ENCODE data around the gene MBD3L3. TPM values are rescaled to one million over a fixed set of nuclear protein-coding genes. Genes with fewer than 3 reads are reported as not detected.

MBD3L3 gene
- polyA plus RNA-seq, 4 donors: not detected

DNA sequence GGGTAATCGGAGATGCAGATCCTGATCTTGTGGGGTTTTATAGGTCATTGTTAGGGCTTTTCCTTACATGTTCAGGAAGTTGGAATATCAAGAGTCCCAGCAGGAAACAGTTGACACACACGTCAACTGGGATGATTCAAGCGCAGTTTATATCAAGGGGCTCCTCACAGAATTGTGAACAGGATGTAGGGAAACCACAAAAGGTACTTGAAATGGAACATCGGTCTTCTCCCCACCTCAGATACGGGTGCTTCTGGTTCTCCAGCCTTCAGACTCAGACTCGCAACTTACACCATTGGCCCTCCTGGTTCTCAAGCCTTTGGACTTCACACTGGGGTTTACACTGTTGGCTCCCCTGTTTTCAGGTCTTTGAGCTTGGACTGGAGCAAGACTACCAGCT is 30.5 kb upstream of the MBD3L3 start:
- H3K36me3 ChIP-seq (ENCODE audit: control insufficient read depth in 3 of 3, insufficient read depth in 2 of 3, low read depth in 1 of 3, low read length in 3 of 3): peaks cover 3 to 11% (median 8%) of the 10 kb centered on the region in 3 donors
- FAIRE-seq (no peak), DNase-seq (no peak)
- no peaks in the 10 kb centered on the region for H3K27me3 ChIP-seq (ENCODE audit: control insufficient read depth in 3 of 3, insufficient read depth in 3 of 3, low read length in 3 of 3)
- WGBS, 3 donors: 84 to 93% (median 91%) methylated on average over 6 of the region's 6 CpGs
- no peak overlapping the region for H3K27ac ChIP-seq (ENCODE audit: low read depth in 1 of 3, low read length in 2 of 3)
- no peaks in the 10 kb centered on the region for H3K4me1 ChIP-seq (ENCODE audit: control insufficient read depth in 3 of 3, insufficient read depth in 2 of 3, low read depth in 1 of 3, low read length in 2 of 3)
- H3K9me3 ChIP-seq (ENCODE audit: control insufficient read depth in 2 of 2, insufficient read depth in 1 of 2, low read depth in 1 of 2, low read length in 1 of 2): peaks cover 0 to 84% of the 10 kb centered on the region in 2 donors
- H3K4me3 ChIP-seq (ENCODE audit: low read depth in 1 of 3, low read length in 3 of 3): no peak overlapping the region

- 98 to 99% (median 98%) methylated on average over 15 of the region's 15 CpGs for WGBS, 3 donors
- Histone ChIP-seq H3K27ac (ENCODE audit: low read depth in 1 of 3, low read length in 2 of 3) (no peak overlapping the region), H3K27me3 (ENCODE audit: control insufficient read depth in 3 of 3, insufficient read depth in 3 of 3, low read length in 3 of 3) (no peaks in the 10 kb centered on the region), H3K9me3 (ENCODE audit: control insufficient read depth in 2 of 2, insufficient read depth in 1 of 2, low read depth in 1 of 2, low read length in 1 of 2) (peaks cover 11 to 79% of the 10 kb centered on the region in 2 donors), H3K4me1 (ENCODE audit: control insufficient read depth in 3 of 3, insufficient read depth in 2 of 3, low read depth in 1 of 3, low read length in 2 of 3) (no peaks in the 10 kb centered on the region), H3K36me3 (ENCODE audit: control insufficient read depth in 3 of 3, insufficient read depth in 2 of 3, low read depth in 1 of 3, low read length in 3 of 3) (peaks cover 37 to 55% (median 41%) of the 10 kb centered on the region in 3 donors), H3K4me3 (ENCODE audit: low read depth in 1 of 3, low read length in 3 of 3) (no peak overlapping the region)
- no peak for FAIRE-seq
- DNase-seq: peak in 1 of 2 donors; percentile 37
Observed at GRCh38 chr19:7083076-7083956, 24.8 kb upstream of the MBD3L3 start.

DNA sequence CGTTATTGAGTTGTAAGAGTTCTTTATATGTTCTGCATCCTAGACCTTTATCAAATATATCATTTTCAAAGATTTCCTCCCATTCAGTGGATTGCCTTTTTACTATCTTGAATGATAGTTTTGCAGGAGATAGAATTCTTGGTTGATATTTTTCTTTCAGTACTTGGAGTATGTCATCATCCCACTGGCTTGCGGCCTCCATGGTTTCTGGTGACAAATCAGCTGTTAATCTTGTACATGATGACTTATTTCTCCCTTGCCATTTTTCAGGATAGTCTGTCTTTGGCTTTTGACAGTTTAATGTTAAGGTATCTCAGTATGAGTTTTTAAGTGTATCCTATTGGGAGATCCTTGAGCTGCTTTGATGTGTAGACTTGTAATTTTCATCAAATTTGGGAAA is 19.5 kb upstream of the MBD3L3 start:
- H3K36me3 ChIP-seq (ENCODE audit: control insufficient read depth in 3 of 3, insufficient read depth in 2 of 3, low read depth in 1 of 3, low read length in 3 of 3): peaks cover 61 to 70% (median 66%) of the 10 kb centered on the region in 3 donors
- H3K4me1 ChIP-seq (ENCODE audit: control insufficient read depth in 3 of 3, insufficient read depth in 2 of 3, low read depth in 1 of 3, low read length in 2 of 3): no peaks in the 10 kb centered on the region
- H3K9me3 ChIP-seq (ENCODE audit: control insufficient read depth in 2 of 2, insufficient read depth in 1 of 2, low read depth in 1 of 2, low read length in 1 of 2): peaks cover 15 to 67% of the 10 kb centered on the region in 2 donors
- WGBS, 3 donors: 94 to 100% (median 99%) methylated on average over 2 of the region's 2 CpGs
- H3K4me3 ChIP-seq (ENCODE audit: low read depth in 1 of 3, low read length in 3 of 3): no peak overlapping the region
- no peaks in the 10 kb centered on the region for H3K27me3 ChIP-seq (ENCODE audit: control insufficient read depth in 3 of 3, insufficient read depth in 3 of 3, low read length in 3 of 3)
- FAIRE-seq (no peak), DNase-seq (no peak)
- H3K27ac ChIP-seq (ENCODE audit: low read depth in 1 of 3, low read length in 2 of 3): no peak overlapping the region

GRCh38 chr19:7076151-7076550 is 17.7 kb upstream of the MBD3L3 start:
- no peak overlapping the region for H3K4me3 ChIP-seq (ENCODE audit: low read depth in 1 of 3, low read length in 3 of 3)
- DNase-seq (no peak), FAIRE-seq (no peak)
- 96 to 99% (median 97%) methylated on average over 6 of the region's 6 CpGs for WGBS, 3 donors
- no peaks in the 10 kb centered on the region for H3K27me3 ChIP-seq (ENCODE audit: control insufficient read depth in 3 of 3, insufficient read depth in 3 of 3, low read length in 3 of 3)
- peaks cover 11 to 52% of the 10 kb centered on the region in 2 donors for H3K9me3 ChIP-seq (ENCODE audit: control insufficient read depth in 2 of 2, insufficient read depth in 1 of 2, low read depth in 1 of 2, low read length in 1 of 2)
- peaks cover 56 to 69% (median 58%) of the 10 kb centered on the region in 3 donors for H3K36me3 ChIP-seq (ENCODE audit: control insufficient read depth in 3 of 3, insufficient read depth in 2 of 3, low read depth in 1 of 3, low read length in 3 of 3)
- no peaks in the 10 kb centered on the region for H3K4me1 ChIP-seq (ENCODE audit: control insufficient read depth in 3 of 3, insufficient read depth in 2 of 3, low read depth in 1 of 3, low read length in 2 of 3)
- no peak overlapping the region for H3K27ac ChIP-seq (ENCODE audit: low read depth in 1 of 3, low read length in 2 of 3)

DNA sequence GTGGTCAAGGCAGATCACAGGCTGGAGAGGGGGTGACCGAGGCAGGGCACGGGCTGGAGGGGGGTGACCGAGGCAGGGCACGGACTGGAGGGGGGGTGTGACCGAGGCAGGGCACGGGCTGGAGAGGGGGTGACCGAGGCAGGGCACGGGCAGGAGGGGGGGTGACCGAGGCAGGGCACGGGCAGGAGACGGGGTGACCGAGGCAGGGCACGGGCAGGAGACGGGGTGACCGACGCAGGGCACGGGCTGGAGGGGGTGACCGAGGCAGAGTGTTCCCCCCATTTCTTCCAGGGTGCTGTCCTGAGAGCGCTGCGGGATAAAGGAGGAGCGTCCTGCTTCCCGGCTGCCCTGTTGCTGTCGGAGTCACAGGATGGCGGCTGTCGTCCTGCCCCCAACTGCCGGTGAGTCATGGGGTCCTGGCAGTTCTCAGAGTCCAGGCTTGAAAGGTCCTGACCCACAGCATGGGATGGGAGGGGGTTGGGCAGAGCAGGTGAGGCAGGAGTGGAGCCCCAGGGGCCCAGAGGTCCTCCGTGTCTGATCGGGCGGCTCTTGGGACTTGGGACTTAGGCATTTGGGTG is 16.3 kb upstream of the MBD3L3 start:
- Histone ChIP-seq H3K27ac (ENCODE audit: low read depth in 1 of 3, low read length in 2 of 3) (no peak overlapping the region), H3K36me3 (ENCODE audit: control insufficient read depth in 3 of 3, insufficient read depth in 2 of 3, low read depth in 1 of 3, low read length in 3 of 3) (peaks cover 43 to 64% (median 46%) of the 10 kb centered on the region in 3 donors), H3K9me3 (ENCODE audit: control insufficient read depth in 2 of 2, insufficient read depth in 1 of 2, low read depth in 1 of 2, low read length in 1 of 2) (peaks cover 5 to 39% of the 10 kb centered on the region in 2 donors), H3K4me1 (ENCODE audit: control insufficient read depth in 3 of 3, insufficient read depth in 2 of 3, low read depth in 1 of 3, low read length in 2 of 3) (peaks cover 2 to 6% (median 4%) of the 10 kb centered on the region in 3 donors), H3K27me3 (ENCODE audit: control insufficient read depth in 3 of 3, insufficient read depth in 3 of 3, low read length in 3 of 3) (no peaks in the 10 kb centered on the region), H3K4me3 (ENCODE audit: low read depth in 1 of 3, low read length in 3 of 3) (no peak overlapping the region)
- DNase-seq (no peak), FAIRE-seq (no peak)
- WGBS, 3 donors: 98 to 99% (median 98%) methylated on average over 24 to 29 of the region's 29 CpGs

DNA sequence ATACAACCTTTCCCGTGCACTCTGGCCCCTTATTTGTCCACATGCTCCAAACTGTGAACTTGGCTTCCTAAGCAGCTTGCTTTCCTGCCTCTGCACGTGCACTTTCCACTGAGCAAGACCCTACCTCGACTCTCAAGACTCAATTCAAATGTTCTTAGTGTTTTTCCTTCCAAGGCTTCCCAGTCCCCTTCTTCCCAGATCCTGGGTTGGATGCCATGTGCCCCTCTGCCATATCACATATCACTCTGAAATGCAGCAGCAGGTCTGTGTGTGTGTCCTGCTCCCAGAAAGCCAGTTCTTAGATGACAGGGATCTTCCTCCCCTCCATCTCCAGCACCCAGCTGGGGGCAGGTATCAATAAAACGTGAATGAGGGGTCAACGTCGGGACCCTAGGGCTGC is 14.1 kb upstream of the MBD3L3 start:
- Histone ChIP-seq H3K36me3 (ENCODE audit: control insufficient read depth in 3 of 3, insufficient read depth in 2 of 3, low read depth in 1 of 3, low read length in 3 of 3) (peaks cover 31 to 58% (median 33%) of the 10 kb centered on the region in 3 donors), H3K27me3 (ENCODE audit: control insufficient read depth in 3 of 3, insufficient read depth in 3 of 3, low read length in 3 of 3) (no peaks in the 10 kb centered on the region), H3K4me3 (ENCODE audit: low read depth in 1 of 3, low read length in 3 of 3) (no peak overlapping the region), H3K4me1 (ENCODE audit: control insufficient read depth in 3 of 3, insufficient read depth in 2 of 3, low read depth in 1 of 3, low read length in 2 of 3) (peaks cover 2 to 6% (median 4%) of the 10 kb centered on the region in 3 donors), H3K27ac (ENCODE audit: low read depth in 1 of 3, low read length in 2 of 3) (no peak overlapping the region), H3K9me3 (ENCODE audit: control insufficient read depth in 2 of 2, insufficient read depth in 1 of 2, low read depth in 1 of 2, low read length in 1 of 2) (peaks cover 4 to 29% of the 10 kb centered on the region in 2 donors)
- 96 to 98% (median 97%) methylated on average over 6 of the region's 6 CpGs for WGBS, 3 donors
- DNase-seq (no peak), FAIRE-seq (no peak)

DNA sequence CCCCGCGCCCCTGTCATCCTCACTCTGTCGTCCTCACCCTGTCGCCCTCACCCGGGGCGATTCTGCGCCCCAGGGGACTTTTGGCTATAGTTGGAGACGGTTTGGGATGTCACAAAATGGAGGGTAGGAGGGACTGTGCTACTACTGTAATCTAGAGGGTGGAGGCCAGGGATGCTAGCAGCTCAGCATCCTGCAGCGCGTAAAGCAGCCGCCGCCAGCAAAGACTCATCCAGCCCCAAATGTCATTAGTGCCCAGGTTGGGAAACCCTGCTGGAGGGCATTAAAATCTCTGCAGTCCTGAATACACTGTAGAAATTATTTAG is 11.4 kb upstream of the MBD3L3 start:
- FAIRE-seq (no peak), DNase-seq (no peak)
- H3K4me3 ChIP-seq (ENCODE audit: low read depth in 1 of 3, low read length in 3 of 3): peak overlapping the region; percentile 82 to 97 (median 84)
- H3K27me3 ChIP-seq (ENCODE audit: control insufficient read depth in 3 of 3, insufficient read depth in 3 of 3, low read length in 3 of 3): no peaks in the 10 kb centered on the region
- 0 to 1% (median 1%) methylated on average over 12 of the region's 12 CpGs for whole genome bisulfite sequencing, 3 donors
- peaks cover 2 to 6% (median 4%) of the 10 kb centered on the region in 3 donors for H3K4me1 ChIP-seq (ENCODE audit: control insufficient read depth in 3 of 3, insufficient read depth in 2 of 3, low read depth in 1 of 3, low read length in 2 of 3)
- peaks cover 7 to 35% (median 11%) of the 10 kb centered on the region in 3 donors for H3K36me3 ChIP-seq (ENCODE audit: control insufficient read depth in 3 of 3, insufficient read depth in 2 of 3, low read depth in 1 of 3, low read length in 3 of 3)
- peak overlapping the region; percentile 28 to 92 (median 90) for H3K27ac ChIP-seq (ENCODE audit: low read depth in 1 of 3, low read length in 2 of 3)
- peaks cover 0 to 14% of the 10 kb centered on the region in 2 donors for H3K9me3 ChIP-seq (ENCODE audit: control insufficient read depth in 2 of 2, insufficient read depth in 1 of 2, low read depth in 1 of 2, low read length in 1 of 2)

DNA sequence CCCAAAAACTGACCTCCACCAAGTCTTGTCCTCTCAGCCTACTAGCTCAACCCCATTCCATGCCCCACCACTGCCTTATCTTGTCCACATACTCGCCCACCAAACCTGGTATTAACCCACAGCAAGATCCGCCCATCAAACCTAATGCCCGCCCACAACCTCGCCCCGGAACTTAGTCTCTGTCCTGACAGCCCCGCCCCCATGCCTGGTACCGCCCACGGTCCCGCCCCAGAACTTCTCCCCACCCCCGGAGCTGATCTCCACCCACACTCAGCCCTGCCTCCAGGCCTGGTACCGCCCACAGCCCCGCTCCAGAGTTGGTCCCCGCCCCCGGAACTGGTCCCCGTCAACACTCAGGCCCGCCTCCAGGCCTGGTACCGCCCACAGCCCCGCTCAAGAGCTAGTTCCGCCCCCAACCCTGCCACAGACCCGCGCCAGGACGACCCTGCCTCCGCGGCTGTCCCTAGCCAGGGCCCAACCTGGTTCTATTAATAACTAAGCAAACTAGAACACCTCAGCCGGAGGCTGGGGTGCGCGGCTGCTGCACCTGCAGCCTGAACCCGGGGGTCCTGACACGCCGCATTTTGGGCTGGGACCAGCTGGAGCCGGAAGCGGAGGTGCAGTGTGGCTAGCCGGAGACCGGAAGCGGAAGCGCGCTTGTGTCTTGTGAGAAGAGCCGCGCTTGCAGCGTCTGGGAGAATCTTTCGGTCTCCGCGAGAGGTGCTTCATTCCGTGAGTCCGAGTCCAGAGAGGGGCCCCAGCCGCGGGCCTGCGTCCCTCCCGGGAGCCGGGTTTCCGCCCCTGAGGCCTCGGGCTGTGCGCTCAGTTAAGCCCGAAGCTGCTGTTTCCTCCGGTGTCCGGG is 10.8 kb upstream of the MBD3L3 start, which contains the start of gene ZNF557:
Gene ZNF557 (plus strand): TSS at position 662 of the 862 bp plus-strand sequence. CDS start 5,372 bp downstream, outside the sequence.
- peaks cover 0 to 12% of the 10 kb centered on the region in 2 donors for H3K9me3 ChIP-seq (ENCODE audit: control insufficient read depth in 2 of 2, insufficient read depth in 1 of 2, low read depth in 1 of 2, low read length in 1 of 2)
- peak; percentile 98 to 99 for DNase-seq
- peak within 1 kb of the TSS; percentile 28 to 92 (median 90) for H3K27ac ChIP-seq (ENCODE audit: low read depth in 1 of 3, low read length in 2 of 3)
- no peak for FAIRE-seq
- no peaks in the 10 kb centered on the region for H3K27me3 ChIP-seq (ENCODE audit: control insufficient read depth in 3 of 3, insufficient read depth in 3 of 3, low read length in 3 of 3)
- WGBS, 3 donors: 1% methylated on average over 53 to 56 of the region's 56 CpGs
- H3K4me3 ChIP-seq (ENCODE audit: low read depth in 1 of 3, low read length in 3 of 3): peak within 1 kb of the TSS; percentile 82 to 97 (median 84)
- peaks cover 2 to 6% (median 4%) of the 10 kb centered on the region in 3 donors for H3K4me1 ChIP-seq (ENCODE audit: control insufficient read depth in 3 of 3, insufficient read depth in 2 of 3, low read depth in 1 of 3, low read length in 2 of 3)
- peaks cover 5 to 29% (median 11%) of the 10 kb centered on the region in 3 donors for H3K36me3 ChIP-seq (ENCODE audit: control insufficient read depth in 3 of 3, insufficient read depth in 2 of 3, low read depth in 1 of 3, low read length in 3 of 3)
